Osteoblast (primary cell): ENCODE results near the gene DAPK1. TPM values are rescaled to one million over a fixed set of nuclear protein-coding genes. Genes with fewer than 3 reads are reported as not detected.
A peak's percentile ranks its signal among the peaks of the same experiment; 100 is the strongest.

Source experiments
- DNase-seq: peaks from one replicate; pipeline ENCODE4 v3.0.0; 2011; ENCODE audit warnings: low spot score, mixed read lengths; ENCODE audit not compliant: insufficient read length; ENCODE audit errors: missing footprints
- H2AFZ ChIP-seq: 2 replicates; pipeline ENCODE4 v1.6.0; 2011; ENCODE audit warnings: mild to moderate bottlenecking, low read length
- H3K27ac ChIP-seq: 2 replicates; pipeline ENCODE4 v1.5.1; 2011; ENCODE audit warnings: mild to moderate bottlenecking, low read depth, low read length, moderate library complexity
- H3K27me3 ChIP-seq: 2 replicates; pipeline ENCODE4 v1.6.0; 2012; ENCODE audit warnings: mild to moderate bottlenecking, control low read depth, inconsistent platforms, low read length, moderate library complexity; ENCODE audit not compliant: insufficient read depth
- H3K36me3 ChIP-seq: 2 replicates; pipeline ENCODE4 v1.5.1; 2011; ENCODE audit warnings: mild to moderate bottlenecking, low read length, control low read depth, moderate library complexity; ENCODE audit not compliant: insufficient read depth
- H3K4me1 ChIP-seq: 2 replicates; pipeline ENCODE4 v1.5.1; 2011; ENCODE audit warnings: mild to moderate bottlenecking, low read length, control low read depth, moderate library complexity; ENCODE audit not compliant: insufficient read depth
- H3K4me2 ChIP-seq: 2 replicates; pipeline ENCODE4 v1.6.0; 2011; ENCODE audit warnings: mild to moderate bottlenecking, low read length; ENCODE audit not compliant: insufficient read depth
- H3K4me3 ChIP-seq: fragments of 200-600 bp; sonication (generic); 3 replicates; pipeline ENCODE4 v1.5.1; 2012; ENCODE audit warnings: mild to moderate bottlenecking, low read length, inconsistent platforms; ENCODE audit not compliant: insufficient read depth
- H3K79me2 ChIP-seq: 2 replicates; pipeline ENCODE4 v1.6.0; 2012; ENCODE audit warnings: mild to moderate bottlenecking, low read length, control low read depth, inconsistent platforms; ENCODE audit not compliant: insufficient read depth
- H3K9me3 ChIP-seq: 2 replicates; pipeline ENCODE4 v1.5.1; 2011; ENCODE audit warnings: low read depth, low read length, control low read depth
- H4K20me1 ChIP-seq: 2 replicates; pipeline ENCODE4 v1.6.0; 2012; ENCODE audit warnings: mild to moderate bottlenecking, low read length, control low read depth; ENCODE audit not compliant: insufficient read depth
- total RNA-seq: library from RNA; depleted of rRNA; stranded (reverse); fragments of >200 nt; gene quantifications from 2 replicates; pipeline ENCODE4 v1.2.3, GENCODE V29; 2012
- TF ChIP-seq, protein P1 (sequence below): IDR thresholded peaks from 2 replicates; pipeline ENCODE4 v1.5.1; 2011; ENCODE audit warnings: mild to moderate bottlenecking, low read depth, low read length, moderate library complexity; ENCODE audit errors: extremely low read depth

DAPK1 gene
- total RNA-seq, 1 donor: 55.4 TPM

GRCh38 chr9:87570000-87570908 is 72.6 kb downstream of the DAPK1 start:
- Histone ChIP-seq H3K4me3 (no peak overlapping the region), H3K27me3 (no peaks in the 10 kb centered on the region), H3K4me2 (no peak overlapping the region), H2AFZ (no peak overlapping the region), H4K20me1 (no peaks in the 10 kb centered on the region), H3K27ac (no peak overlapping the region), H3K79me2 (no peaks in the 10 kb centered on the region), H3K4me1 (no peaks in the 10 kb centered on the region), H3K9me3 (no peaks in the 10 kb centered on the region), H3K36me3 (no peaks in the 10 kb centered on the region)
- TF ChIP-seq, protein P1, sequence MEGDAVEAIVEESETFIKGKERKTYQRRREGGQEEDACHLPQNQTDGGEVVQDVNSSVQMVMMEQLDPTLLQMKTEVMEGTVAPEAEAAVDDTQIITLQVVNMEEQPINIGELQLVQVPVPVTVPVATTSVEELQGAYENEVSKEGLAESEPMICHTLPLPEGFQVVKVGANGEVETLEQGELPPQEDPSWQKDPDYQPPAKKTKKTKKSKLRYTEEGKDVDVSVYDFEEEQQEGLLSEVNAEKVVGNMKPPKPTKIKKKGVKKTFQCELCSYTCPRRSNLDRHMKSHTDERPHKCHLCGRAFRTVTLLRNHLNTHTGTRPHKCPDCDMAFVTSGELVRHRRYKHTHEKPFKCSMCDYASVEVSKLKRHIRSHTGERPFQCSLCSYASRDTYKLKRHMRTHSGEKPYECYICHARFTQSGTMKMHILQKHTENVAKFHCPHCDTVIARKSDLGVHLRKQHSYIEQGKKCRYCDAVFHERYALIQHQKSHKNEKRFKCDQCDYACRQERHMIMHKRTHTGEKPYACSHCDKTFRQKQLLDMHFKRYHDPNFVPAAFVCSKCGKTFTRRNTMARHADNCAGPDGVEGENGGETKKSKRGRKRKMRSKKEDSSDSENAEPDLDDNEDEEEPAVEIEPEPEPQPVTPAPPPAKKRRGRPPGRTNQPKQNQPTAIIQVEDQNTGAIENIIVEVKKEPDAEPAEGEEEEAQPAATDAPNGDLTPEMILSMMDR: no peak
- peak; percentile 69 for DNase-seq

- TF ChIP-seq, protein P1: no peak
- H3K4me3 ChIP-seq: no peak overlapping the region
- H2AFZ ChIP-seq: no peak overlapping the region
- H3K27me3 ChIP-seq: no peaks in the 10 kb centered on the region
- H3K4me2 ChIP-seq: no peak overlapping the region
- H3K4me1 ChIP-seq: no peaks in the 10 kb centered on the region
- no peaks in the 10 kb centered on the region for H3K36me3 ChIP-seq
- no peaks in the 10 kb centered on the region for H4K20me1 ChIP-seq
- H3K9me3 ChIP-seq: no peaks in the 10 kb centered on the region
- H3K79me2 ChIP-seq: no peaks in the 10 kb centered on the region
- DNase-seq: no peak
- no peak overlapping the region for H3K27ac ChIP-seq
Measured at GRCh38 chr9:87572719-87573118, 75.1 kb downstream of the DAPK1 start.

GRCh38 chr9:87573841-87574342 is 76.2 kb downstream of the DAPK1 start:
- no peak overlapping the region for H2AFZ ChIP-seq
- TF ChIP-seq, protein P1: no peak
- no peaks in the 10 kb centered on the region for H3K79me2 ChIP-seq
- H3K4me1 ChIP-seq: no peaks in the 10 kb centered on the region
- no peak overlapping the region for H3K27ac ChIP-seq
- no peaks in the 10 kb centered on the region for H3K36me3 ChIP-seq
- no peak overlapping the region for H3K4me3 ChIP-seq
- no peaks in the 10 kb centered on the region for H3K9me3 ChIP-seq
- H3K4me2 ChIP-seq: no peak overlapping the region
- DNase-seq: peak; percentile 65
- no peaks in the 10 kb centered on the region for H4K20me1 ChIP-seq
- H3K27me3 ChIP-seq: no peaks in the 10 kb centered on the region

GRCh38 chr9:87577746-87578145 is 80.1 kb downstream of the DAPK1 start:
- no peaks in the 10 kb centered on the region for H4K20me1 ChIP-seq
- H3K4me1 ChIP-seq: peaks cover 2% of the 10 kb centered on the region
- H3K36me3 ChIP-seq: no peaks in the 10 kb centered on the region

More at GRCh38 chr9:87577746-87578145, 80.1 kb downstream of the DAPK1 start:
- no peaks in the 10 kb centered on the region for H3K79me2 ChIP-seq
- no peak overlapping the region for H3K4me2 ChIP-seq
- TF ChIP-seq, protein P1: no peak
- H3K27ac ChIP-seq: no peak overlapping the region
- H3K27me3 ChIP-seq: no peaks in the 10 kb centered on the region
- H3K9me3 ChIP-seq: no peaks in the 10 kb centered on the region
- no peak overlapping the region for H3K4me3 ChIP-seq
- no peak overlapping the region for H2AFZ ChIP-seq
- DNase-seq: no peak
